DOHH2 (cell line): ENCODE data around the gene CDK14.

Experiments
- H3F3A ChIP-seq: fragments of 200-600 bp; sonication (generic), shearing (Covaris generic); 2 replicates; pipeline ENCODE4 v1.6.0; 2016; ENCODE audit warnings: antibody characterized with exemption, mild to moderate bottlenecking; ENCODE audit not compliant: control insufficient read depth, insufficient read depth
- H3K27ac ChIP-seq: fragments of 200-600 bp; sonication (generic); 2 replicates; pipeline ENCODE4 v1.5.1; 2014; ENCODE audit warnings: low read depth, mild to moderate bottlenecking, low read length, moderate library complexity
- H3K27me3 ChIP-seq: fragments of 200-600 bp; sonication (generic); 2 replicates; pipeline ENCODE4 v1.6.1; 2014; ENCODE audit warnings: mild to moderate bottlenecking, low read length, mixed read lengths; ENCODE audit not compliant: control insufficient read depth
- H3K36me3 ChIP-seq: fragments of 200-600 bp; sonication (generic); 2 replicates; pipeline ENCODE4 v1.6.1; 2014; ENCODE audit warnings: mild to moderate bottlenecking, low read length, moderate library complexity, mixed read lengths; ENCODE audit not compliant: control insufficient read depth
- H3K4me1 ChIP-seq: fragments of 200-600 bp; sonication (generic); 2 replicates; pipeline ENCODE4 v1.6.1; 2014; ENCODE audit warnings: mild to moderate bottlenecking, low read length, mixed read lengths; ENCODE audit not compliant: control insufficient read depth
- H3K4me2 ChIP-seq: fragments of 200-600 bp; sonication (generic); 2 replicates; pipeline ENCODE4 v1.6.0; 2014; ENCODE audit warnings: mild to moderate bottlenecking, low read length, moderate library complexity
- H3K4me3 ChIP-seq: fragments of 200-600 bp; sonication (generic); 2 replicates; pipeline ENCODE4 v1.5.1; 2014; ENCODE audit warnings: mild to moderate bottlenecking, low read length, mixed read lengths
- H3K79me2 ChIP-seq: fragments of 200-600 bp; sonication (generic); 2 replicates; pipeline ENCODE4 v1.6.1; 2014; ENCODE audit warnings: mild to moderate bottlenecking, low read length, mixed read lengths; ENCODE audit not compliant: control insufficient read depth
- H3K9me2 ChIP-seq: fragments of 200-600 bp; sonication (generic); replicated peaks from 2 replicates; pipeline ENCODE4 v1.6.1; 2014; ENCODE audit warnings: mild to moderate bottlenecking, low read length, mixed read lengths; ENCODE audit not compliant: control insufficient read depth
- H3K9me3 ChIP-seq: fragments of 200-600 bp; sonication (generic); 2 replicates; pipeline ENCODE4 v1.6.1; 2014; ENCODE audit warnings: antibody characterized with exemption, low read length, mixed read lengths; ENCODE audit not compliant: control insufficient read depth, insufficient read depth
- H4K20me1 ChIP-seq: fragments of 200-600 bp; sonication (generic); 2 replicates; pipeline ENCODE4 v1.6.0; 2014; ENCODE audit warnings: low read depth, mild to moderate bottlenecking, antibody characterized with exemption, low read length, moderate library complexity; ENCODE audit not compliant: control insufficient read depth, insufficient read depth
- CTCF ChIP-seq: fragments of 200-600 bp; sonication (generic); IDR thresholded peaks from one replicate; pipeline ENCODE4 v1.5.1; 2014; ENCODE audit warnings: antibody characterized with exemption, mild to moderate bottlenecking, low read depth, low read length; ENCODE audit not compliant: poor library complexity, severe bottlenecking
- EZH2phosphoT487 ChIP-seq: fragments of 200-600 bp; sonication (generic); IDR thresholded peaks from 2 replicates; pipeline ENCODE4 v1.6.1; 2017; ENCODE audit warnings: borderline replicate concordance, mild to moderate bottlenecking, antibody characterized with exemption, low read length, moderate library complexity, mixed read lengths

The CDK14 gene

GRCh38 chr7:91226411-91226810 is 630.3 kb downstream of the CDK14 start:
- Histone ChIP-seq H3K9me2 (no peaks in the 10 kb centered on the region), H4K20me1 (no peaks in the 10 kb centered on the region), H3K36me3 (no peaks in the 10 kb centered on the region), H3K27ac (no peak overlapping the region), H3F3A (no peaks in the 10 kb centered on the region), H3K9me3 (no peaks in the 10 kb centered on the region), H3K4me3 (no peak overlapping the region), H3K4me2 (no peak overlapping the region), H3K27me3 (0 out of 2 replicates have a peak, but pooled peaks cover 3% of the 10 kb centered on the region), H3K4me1 (no peaks in the 10 kb centered on the region), H3K79me2 (no peaks in the 10 kb centered on the region)
- no peak for TF ChIP-seq EZH2phosphoT487
- TF ChIP-seq CTCF, result no peak

GRCh38 chr7:91228327-91228726 is 632.2 kb downstream of the CDK14 start:
- no peak overlapping the region for H3K27ac ChIP-seq
- 0 out of 2 replicates have a peak, but pooled peaks cover 3% of the 10 kb centered on the region for H3K27me3 ChIP-seq
- no peaks in the 10 kb centered on the region for H3F3A ChIP-seq
- no peaks in the 10 kb centered on the region for H3K36me3 ChIP-seq
- no peaks in the 10 kb centered on the region for H4K20me1 ChIP-seq
- no peaks in the 10 kb centered on the region for H3K4me1 ChIP-seq
- no peaks in the 10 kb centered on the region for H3K9me2 ChIP-seq
- TF ChIP-seq EZH2phosphoT487, result no peak
- TF ChIP-seq CTCF, result no peak
- no peaks in the 10 kb centered on the region for H3K79me2 ChIP-seq
- no peak overlapping the region for H3K4me2 ChIP-seq
- no peaks in the 10 kb centered on the region for H3K9me3 ChIP-seq
- no peak overlapping the region for H3K4me3 ChIP-seq

- Histone ChIP-seq H3K9me2 (no peaks in the 10 kb centered on the region), H3K79me2 (no peaks in the 10 kb centered on the region), H3K27ac (no peak overlapping the region), H3K27me3 (0 out of 2 replicates have a peak, but pooled peaks cover 3% of the 10 kb centered on the region), H4K20me1 (no peaks in the 10 kb centered on the region), H3K9me3 (no peaks in the 10 kb centered on the region), H3K4me1 (no peaks in the 10 kb centered on the region), H3K4me3 (no peak overlapping the region), H3K36me3 (no peaks in the 10 kb centered on the region), H3F3A (no peaks in the 10 kb centered on the region), H3K4me2 (no peak overlapping the region)
- no peak for TF ChIP-seq CTCF
- no peak for TF ChIP-seq EZH2phosphoT487
Measured at GRCh38 chr7:91228927-91229558, 632.9 kb downstream of the CDK14 start.
